ENCODE measurements around the gene TRRAP. TPM values are rescaled to one million over a fixed set of nuclear protein-coding genes. Genes with fewer than 3 reads are reported as not detected.

The TRRAP gene
- polyA plus RNA-seq, 3 donors, result 36.7 to 39.7 (median 37.1) TPM

- DNase-seq (ENCODE audit: low read depth in 3 of 3, low spot score in 2 of 3), result no peak
Observed at GRCh38 chr7:99021941-99022560, 143.7 kb downstream of the TRRAP start.

- DNase-seq (ENCODE audit: low read depth in 3 of 3, low spot score in 2 of 3), result no peak
Observed at GRCh38 chr7:99024066-99024465, 145.7 kb downstream of the TRRAP start.

- DNase-seq (ENCODE audit: low read depth in 3 of 3, low spot score in 2 of 3), result no peak
Observed at GRCh38 chr7:99027241-99027640, 148.9 kb downstream of the TRRAP start.

DNA sequence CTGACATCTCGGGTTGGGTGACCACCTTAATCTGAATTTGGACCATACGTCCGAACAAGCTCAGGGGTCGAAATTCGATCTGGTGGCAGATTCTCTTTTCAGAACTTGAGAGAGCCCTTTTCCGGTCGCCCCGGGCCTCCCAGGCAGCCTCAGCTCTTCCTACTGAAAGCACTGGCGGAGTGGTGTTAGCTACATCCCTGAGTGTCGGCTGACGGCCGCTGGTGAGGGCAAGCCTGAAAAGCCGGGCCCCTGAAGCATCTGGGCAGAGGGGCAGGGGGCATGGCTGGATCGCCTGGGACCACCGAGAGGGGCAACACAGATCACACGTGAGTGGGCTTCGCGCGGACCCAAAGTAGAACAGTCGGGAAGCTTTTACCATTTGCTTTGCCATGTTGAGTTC, 149.5 kb downstream of the TRRAP start:
- no peak for DNase-seq (ENCODE audit: low read depth in 3 of 3, low spot score in 2 of 3)

DNA sequence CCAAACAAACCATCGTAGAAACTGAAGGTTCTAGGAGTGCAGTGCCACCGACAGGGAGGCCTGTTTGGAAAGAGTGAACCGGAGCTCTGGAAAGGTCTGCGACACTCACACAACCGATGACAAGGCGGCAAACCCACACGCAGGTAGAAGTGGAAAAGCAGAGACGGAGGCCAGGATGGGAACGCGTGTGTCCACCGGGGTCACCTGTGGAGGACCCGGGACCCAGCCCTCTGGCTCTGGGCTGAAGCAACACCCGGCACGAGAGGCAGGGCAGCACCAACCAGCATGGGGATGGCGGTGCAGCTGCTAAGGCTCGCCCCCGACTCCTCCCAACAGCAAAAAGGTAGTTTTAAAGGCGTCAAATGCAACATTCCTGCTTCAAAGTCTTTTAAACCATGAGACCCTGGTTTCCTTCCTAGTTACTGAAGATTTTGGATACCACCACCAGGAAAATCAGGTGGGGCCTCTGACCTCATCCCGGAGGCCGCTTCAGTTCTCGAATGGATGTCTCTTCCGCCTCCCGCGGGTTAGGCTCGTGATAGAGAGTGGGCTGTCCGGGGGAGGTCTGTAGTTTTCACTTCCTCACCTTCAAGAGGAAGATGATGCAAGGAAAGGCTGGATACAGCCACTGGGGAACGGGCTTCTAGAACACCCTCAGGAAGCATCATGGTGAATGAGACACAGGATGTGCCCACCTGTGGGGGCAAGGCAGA, 150.1 kb downstream of the TRRAP start:
- DNase-seq (ENCODE audit: low read depth in 3 of 3, low spot score in 2 of 3), result no peak

DNA sequence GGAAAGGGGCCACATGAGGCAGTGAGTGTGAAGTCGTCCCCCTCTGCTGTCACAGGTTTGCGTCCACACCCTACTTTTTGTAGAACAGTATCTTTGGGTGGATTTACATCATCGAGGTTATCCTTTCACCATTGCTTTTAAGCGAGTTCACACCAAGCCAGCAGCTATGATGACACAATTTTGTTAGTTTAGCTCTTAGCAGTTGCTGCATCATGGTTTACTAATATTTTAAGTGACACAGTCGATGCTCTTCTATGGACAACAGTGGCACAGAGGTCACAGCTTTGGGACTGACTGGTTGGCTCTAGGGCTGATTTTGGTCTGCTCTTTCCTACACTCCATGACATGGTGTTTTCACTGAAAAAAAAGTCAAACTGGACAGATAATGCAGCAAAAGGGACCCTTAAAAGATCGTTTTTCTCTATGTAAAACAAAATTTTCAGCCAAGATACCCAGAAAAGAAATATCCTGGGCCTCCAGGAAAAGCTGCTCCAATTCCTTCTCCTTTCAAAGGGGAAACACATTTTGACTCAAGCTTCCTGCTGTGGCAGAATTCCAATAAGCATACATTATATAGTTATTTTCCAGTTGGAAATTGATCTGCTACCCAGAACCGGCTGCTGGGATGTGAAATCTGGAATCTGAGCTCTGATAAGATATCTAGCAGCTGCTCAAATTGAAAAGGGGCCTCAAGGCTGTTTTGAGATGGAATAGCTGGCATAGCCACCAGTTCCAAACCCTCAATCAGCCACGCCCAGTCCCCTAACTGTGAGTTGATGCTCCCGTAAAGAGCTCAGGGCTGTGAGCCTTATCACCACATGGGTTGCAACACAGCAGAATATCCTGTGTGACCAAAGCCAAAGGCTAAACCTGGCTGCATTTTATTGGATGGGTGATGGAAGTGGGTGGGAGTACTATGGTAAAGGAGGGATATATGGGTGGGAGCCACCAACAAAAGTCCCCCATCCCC, 151.4 kb downstream of the TRRAP start:
- no peak for DNase-seq (ENCODE audit: low read depth in 3 of 3, low spot score in 2 of 3)

DNA sequence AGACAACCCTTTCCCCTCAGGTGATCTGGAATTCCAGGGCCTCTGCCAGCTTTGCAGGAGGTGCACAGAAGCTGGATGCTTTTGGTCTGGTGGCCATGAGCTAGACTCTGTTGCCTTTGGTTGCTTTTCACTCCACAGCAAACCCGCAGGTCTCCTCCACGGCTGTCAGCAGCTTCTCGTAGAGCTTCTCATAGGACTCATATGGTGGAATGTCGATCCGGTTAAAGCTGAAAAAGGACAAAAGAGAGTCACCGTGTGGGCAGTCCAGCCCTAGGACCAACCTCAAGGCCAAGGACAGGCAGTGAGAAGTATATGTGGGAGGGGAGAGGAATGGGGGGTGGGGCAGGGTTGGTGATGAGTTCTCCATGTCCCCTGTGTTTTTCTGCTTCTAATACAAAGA, 152.1 kb downstream of the TRRAP start:
- DNase-seq (ENCODE audit: low read depth in 3 of 3, low spot score in 2 of 3), result no peak

GRCh38 chr7:99030951-99031350, 152.6 kb downstream of the TRRAP start:
- DNase-seq (ENCODE audit: low read depth in 3 of 3, low spot score in 2 of 3), result no peak

GRCh38 chr7:99031496-99031895, 153.2 kb downstream of the TRRAP start:
- DNase-seq (ENCODE audit: low read depth in 3 of 3, low spot score in 2 of 3), result no peak

DNA sequence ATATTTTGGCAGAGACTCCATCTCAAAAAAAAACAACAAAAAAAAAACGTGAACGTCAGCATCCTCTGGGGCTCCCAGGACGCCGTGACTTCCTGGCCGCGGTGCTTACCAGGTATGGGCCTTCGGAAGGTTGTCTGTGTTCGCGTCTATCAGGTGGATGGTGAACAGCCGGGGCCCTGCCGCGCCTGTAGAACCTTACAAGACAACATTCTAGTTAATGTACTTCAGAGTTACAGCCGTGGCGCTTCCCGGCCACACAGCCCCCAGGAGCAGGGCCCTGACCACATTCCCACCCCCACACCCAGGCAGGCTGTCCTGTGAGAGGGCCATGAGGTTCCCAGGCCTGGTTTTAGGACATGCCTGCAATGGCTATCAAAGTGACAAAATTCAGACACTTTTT, 154.6 kb downstream of the TRRAP start:
- no peak for DNase-seq (ENCODE audit: low read depth in 3 of 3, low spot score in 2 of 3)

GRCh38 chr7:99033765-99034164, 155.4 kb downstream of the TRRAP start:
- no peak for DNase-seq (ENCODE audit: low read depth in 3 of 3, low spot score in 2 of 3)

GRCh38 chr7:99034932-99035722, 156.8 kb downstream of the TRRAP start:
- no peak for DNase-seq (ENCODE audit: low read depth in 3 of 3, low spot score in 2 of 3)

GRCh38 chr7:99035723-99036545, 157.6 kb downstream of the TRRAP start:
- DNase-seq (ENCODE audit: low read depth in 3 of 3, low spot score in 2 of 3), result no peak

- DNase-seq (ENCODE audit: low read depth in 3 of 3, low spot score in 2 of 3), result no peak
Observed at GRCh38 chr7:99036546-99037111, 158.3 kb downstream of the TRRAP start.

DNA sequence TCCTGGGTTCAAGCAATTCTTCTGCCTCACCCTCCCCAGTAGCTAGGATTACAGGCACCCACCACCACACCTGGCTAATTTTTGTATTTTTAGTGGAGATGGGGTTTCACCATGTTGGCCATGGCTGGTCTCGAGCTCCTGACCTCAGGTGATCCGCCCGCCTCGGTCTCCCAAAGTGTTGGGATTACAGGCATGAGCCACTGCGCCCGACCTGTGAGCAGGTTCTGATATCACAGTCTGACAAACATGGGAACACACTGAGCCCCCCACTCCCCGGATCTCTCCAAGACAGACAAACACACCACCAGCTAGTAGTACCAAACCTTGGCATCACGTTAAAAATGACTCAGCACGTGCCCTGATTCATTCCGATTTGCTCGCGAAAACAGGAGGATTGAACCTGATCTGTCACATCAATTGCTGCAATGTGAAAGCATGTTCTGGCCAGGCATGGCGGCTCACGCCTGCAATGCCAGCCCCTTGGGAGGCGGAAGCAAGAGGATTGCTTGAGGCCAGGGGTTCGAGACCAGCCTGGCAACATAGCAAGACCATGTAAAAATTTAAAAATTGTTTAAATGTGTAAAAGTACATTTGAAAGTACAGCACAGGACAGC, 159.1 kb downstream of the TRRAP start:
- DNase-seq (ENCODE audit: low read depth in 3 of 3, low spot score in 2 of 3), result no peak

DNA sequence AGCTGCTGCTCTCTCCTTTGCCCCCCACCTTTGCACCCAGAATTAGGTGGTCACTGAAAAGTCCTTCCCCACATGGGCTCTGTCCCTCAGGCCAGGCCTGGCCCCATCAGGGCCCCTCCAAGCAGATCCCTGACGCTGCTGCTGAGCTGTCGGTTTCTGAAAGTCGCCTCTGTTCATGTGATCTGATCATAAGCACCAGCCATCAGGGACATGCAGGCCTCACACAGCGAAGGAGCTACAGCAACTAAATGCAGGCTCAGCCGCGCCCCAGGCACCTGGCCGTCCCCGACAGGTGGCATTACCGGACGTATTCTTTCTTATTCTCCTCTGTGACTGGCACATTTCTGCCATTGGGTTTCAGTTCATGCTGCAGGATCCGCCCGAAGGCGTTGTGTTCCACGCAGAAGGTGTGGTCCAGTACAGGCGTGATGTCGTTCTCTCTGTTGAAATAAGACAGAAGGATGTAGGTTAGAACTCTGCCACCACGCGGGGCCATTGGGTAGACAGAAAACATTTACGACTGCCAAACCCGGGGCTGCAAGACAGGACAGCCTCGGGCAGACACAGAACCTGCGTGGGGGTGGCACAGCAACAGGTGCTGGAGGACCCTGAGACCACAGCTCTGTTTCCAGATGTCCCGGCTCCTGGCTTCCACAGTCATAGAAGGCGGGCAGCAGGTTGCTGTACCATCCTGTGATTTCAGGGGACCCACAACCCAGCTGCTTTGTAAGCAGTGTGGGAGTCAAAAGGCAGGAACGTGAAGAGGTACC, 159.9 kb downstream of the TRRAP start:
- DNase-seq (ENCODE audit: low read depth in 3 of 3, low spot score in 2 of 3), result no peak

GRCh38 chr7:99039384-99039891, 161.1 kb downstream of the TRRAP start:
- no peak for DNase-seq (ENCODE audit: low read depth in 3 of 3, low spot score in 2 of 3)

Measured in right renal cortex interstitium (tissue), 3 donors.